ENCODE results near the gene CEP85.

Gene CEP85

DNA sequence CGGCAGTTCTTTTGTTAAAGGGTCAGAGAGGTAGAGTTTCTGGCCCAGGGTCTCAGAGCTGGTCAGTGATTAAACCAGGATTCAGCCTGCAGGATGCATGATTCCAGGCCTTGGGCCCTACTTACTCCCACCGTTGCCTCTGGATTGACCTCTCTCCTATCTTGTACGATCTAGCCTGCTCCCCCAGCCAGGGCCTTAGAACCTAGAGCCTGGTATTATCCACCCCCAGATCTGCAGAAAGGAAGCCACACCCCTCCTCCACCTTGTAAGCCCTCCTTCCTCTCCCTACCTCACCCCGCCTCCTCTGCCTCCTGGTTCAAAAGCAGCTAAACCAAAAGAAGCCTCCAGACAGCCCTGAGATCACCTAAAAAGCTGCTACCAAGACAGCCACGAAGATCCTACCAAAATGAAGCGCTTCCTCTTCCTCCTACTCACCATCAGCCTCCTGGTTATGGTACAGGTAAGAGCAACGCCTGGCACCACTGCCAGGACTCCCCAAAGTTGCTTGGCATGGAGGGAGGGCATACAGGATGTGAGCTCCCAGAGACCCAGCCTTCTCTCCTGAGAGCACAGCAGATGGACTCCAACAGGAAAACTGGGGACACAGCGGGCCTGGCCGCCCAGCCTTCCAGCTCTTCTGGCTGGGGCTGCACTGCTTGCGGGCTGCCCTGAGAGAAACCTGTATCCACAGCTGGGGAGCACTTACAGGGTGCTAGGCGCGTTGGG is 83.8 kb downstream of the CEP85 start, which contains the start of gene CD52:
Gene CD52, plus strand, starts transcription at position 347 of the 726 bp plus-strand sequence. Its CDS starts 60 bp downstream, at position 407.
- no peak for DNase-seq

DNA sequence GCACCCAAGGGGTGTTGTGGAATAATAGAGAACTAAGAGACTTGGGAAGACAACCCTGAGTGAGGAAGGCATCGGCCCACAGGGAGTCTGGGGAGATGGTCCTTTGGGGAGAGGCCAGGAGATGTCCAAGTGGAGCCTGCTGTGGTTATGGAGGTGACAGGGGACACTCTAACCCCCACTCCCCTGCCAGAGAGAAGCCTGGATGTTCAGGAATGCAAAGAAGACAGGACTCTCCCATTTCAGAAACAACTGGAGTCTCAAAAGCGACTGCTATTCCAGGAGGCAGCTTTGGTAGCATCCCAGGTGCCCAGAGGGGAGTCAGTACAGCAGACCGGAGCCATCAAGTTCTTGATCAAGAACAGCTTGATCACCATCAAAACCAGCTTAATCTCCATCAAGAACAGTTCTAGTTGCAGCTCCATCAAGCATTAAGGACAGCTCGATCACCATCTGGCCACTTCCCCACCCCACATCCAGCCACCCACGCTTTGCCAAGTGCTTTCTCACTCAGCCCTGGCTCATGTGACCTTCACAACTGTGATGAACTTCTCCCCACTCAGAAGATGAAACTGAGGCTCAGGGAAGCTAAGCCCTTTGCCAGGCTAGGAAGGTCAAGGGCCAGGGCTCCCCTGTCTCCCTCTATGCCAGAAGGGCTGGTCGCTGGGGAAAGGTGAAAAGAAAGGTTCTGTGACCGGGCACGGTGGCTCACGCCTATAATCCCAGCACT is 84.5 kb downstream of the CEP85 start:
- no peak for DNase-seq

DNA sequence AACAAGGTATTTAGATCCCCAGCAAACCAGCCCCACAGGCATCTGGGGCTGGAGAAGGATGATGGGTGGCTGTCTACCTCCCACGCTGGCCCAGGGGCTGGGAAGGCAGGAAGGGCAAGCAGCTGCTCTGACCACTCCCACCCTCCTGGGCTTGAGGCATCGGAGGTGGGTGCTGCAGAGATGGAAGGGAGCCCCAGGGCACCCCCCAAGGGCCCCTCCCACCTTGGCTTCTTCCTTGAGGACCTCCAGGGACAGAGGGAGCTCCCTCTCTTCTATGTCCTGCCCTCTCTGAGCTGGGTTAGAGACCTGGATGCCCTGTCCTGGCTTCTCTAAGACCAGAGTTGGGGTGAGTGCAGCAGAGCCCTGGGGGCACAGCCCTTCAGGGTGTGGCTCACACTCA is 86.9 kb downstream of the CEP85 start:
- DNase-seq = no peak

DNA sequence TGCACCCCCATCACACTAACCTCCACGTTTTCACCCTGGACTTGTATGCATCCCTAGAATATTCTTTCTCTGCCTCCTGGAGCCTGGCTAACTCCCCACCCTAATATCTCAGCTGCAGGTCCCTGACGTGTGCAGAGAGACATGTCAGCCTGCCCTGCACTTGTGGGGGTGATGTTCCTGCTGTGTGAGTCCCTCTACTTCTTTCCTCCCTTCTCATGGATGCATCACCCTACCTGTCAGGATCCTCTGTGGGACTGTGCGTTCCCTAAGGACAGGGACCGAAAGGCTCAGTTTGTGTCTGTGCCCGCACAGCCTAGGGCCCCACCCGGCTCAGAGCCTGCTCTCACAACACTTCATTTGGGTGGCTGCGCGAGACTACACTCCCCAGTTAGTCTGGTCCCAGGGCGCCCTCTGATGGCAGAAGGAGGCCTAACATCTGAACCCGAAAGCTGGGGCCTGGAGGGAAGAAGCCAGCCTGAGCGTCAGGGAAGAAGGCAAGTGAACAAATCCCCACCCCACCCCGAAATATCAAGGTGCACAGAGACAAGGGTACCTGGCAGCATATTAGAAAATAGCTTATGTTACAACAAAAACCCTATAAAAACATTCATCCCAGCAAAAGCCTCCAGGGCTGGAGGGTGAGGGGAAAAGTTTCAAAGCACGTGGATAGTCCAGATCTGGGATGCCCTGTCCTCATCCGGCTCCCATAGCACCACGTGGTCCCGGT is 87.5 kb downstream of the CEP85 start:
- peak; percentile 69 for DNase-seq

DNA sequence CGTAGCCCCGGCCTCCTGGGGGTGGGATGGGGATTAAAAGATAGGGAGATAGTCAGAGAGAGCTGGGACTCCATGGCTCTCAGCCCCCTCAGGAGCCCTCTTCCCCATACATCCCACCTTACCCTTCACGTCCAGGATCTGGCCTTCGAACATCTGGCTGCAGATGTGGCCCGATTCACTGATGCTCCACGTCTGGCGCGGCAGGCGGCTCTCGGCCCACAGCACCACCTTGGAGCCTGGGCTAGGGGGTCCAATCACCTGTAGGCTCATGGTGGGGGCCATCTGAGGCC is 88.0 kb downstream of the CEP85 start:
- DNase-seq = no peak

DNA sequence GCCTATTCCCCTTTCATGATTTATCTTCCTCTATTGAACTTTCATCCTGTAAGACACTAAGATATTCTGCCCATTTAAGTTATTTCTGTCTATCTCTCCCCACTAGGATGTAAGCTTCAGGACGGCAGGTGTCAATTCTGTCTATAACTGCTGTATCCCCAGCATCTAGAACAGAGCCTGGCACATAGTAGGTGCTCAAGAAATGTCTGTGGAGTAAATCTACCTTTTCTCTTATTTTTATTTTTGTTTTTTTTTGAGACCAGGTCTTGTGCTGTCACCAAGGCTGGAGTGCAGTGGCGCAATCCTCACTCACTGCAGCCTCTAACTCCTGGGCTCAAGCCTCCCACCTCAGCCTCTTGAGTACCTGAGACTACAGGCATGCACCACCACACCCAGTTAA is 89.4 kb downstream of the CEP85 start:
- no peak for DNase-seq

DNA sequence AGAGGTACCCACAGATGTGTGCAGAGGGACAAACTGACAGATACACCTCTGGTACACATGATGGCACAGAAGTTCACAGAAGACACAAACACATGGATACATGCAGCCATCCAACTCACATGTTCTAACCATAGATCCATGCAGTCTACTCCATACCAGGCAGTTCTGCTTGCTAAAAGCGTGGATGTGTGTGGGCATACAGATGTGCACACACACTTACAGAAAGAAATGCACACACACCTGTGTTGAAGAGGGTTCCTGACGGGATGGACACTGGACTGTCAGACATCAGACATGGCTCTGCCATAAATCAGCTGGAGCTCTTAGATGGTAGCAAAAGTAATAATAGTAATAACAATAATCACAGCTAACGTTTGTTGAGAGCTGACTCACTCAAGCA is 90.5 kb downstream of the CEP85 start:
- DNase-seq = no peak

DNA sequence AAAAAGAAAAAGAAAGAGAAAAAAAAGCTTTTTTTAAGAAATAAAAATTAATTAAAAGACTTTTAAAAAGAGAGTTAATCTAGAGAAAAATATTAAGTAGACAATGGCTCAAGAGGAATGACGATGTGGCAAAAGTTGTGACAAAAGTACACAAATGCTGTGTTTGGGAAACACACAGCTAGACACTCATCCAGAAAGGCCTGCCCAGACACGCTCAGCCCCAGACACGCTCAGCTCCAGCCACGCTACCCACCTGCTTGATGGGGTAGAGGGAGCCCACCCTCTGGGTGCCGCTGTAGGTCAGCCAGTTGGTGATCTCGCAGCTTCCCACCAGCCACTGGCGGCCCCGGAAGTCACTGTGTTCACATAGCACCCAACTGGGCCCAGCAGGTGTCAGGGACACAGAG is 94.0 kb downstream of the CEP85 start:
- DNase-seq = no peak

Measured in NCI-H226 (cell line).